ENCODE results near the gene CORO2A. TPM values are rescaled to one million over a fixed set of nuclear protein-coding genes. Genes with fewer than 3 reads are reported as not detected.

Gene CORO2A
- total and polyA plus RNA-seq, 10 of the 15 experiments (the other 5 are each of a cell fraction or from before 2014, with no cell fraction given), result 1.0 to 5.3 (median 3.5) TPM

DNA sequence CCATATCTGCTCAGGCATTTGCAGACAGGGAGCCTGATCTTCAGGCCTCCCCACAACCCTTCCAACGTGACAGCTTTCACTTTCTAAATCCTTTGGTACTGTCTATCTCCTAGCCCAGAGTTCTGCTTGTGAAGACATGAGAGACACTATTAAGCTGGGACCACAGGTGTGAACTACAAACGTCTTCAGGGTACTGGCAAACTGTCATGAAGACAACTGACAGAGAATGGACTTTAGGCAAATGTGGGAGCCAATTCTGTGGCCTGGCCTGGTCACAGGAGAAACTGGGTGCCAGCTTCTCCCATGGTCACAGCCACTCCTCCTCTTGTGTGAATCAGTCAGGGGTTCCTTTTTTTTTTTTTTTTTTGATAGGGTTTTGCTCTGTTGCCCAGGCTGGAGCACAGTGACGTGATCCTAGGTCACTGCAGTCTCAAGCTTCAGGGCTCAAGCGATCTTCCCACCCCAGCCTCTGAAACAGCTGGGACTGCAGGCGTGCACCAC is 83.9 kb downstream of the CORO2A start:
- 8% methylated on average over 5 of the region's 5 CpGs for WGBS (ENCODE audit: insufficient coverage, insufficient replicate concordance, low lambda C conversion rate, missing lambda C conversion rate)
- H3K27me3 ChIP-seq (replicated peaks in 1 of 2; ENCODE audit: control insufficient read depth in 2 of 2, insufficient read depth in 2 of 2, low read length in 1 of 2), result no peaks in the 10 kb centered on the region
- in situ Hi-C loops (cut with MboI), result no loop called here
- H2AFZ ChIP-seq (ENCODE audit: control insufficient read depth, low read depth, low read length), result peak overlapping the region; percentile 63; the same call in 1 of the 2 replicates
- no TSS peak for BruUV-seq (replicated peaks)
- H3K36me3 ChIP-seq (ENCODE audit: control insufficient read depth in 2 of 2, insufficient read depth in 2 of 2, low read length in 1 of 2), result peaks cover 2 to 9% of the 10 kb centered on the region in 2 experiments; a peak in 2 of 4 replicates
- intact Hi-C loops (cut with micrococcal nuclease; ENCODE audit: unreplicated experiment), result no loop called here
- CTCF ChIA-PET, result interaction anchor here (2.6 to 4.4 kb wide), 4 partner anchors 10 to 148 kb away, joined by 12 to 30 read pairs (median 20); partner anchors contain the start of genes TBC1D2 and TRIM14
- SMC1A ChIA-PET (ENCODE audit: uncharacterized antibody, unreplicated experiment), result interaction anchor here (0.6 to 6.6 kb wide), 10 partner anchors 9 to 122 kb away, joined by 3 to 72 read pairs (median 4); partner anchors contain the start of gene TRIM14
- RAD21 ChIA-PET (ENCODE audit: unreplicated experiment), result interaction anchor here (0.7 to 3.0 kb wide), 9 partner anchors 8 to 187 kb away, joined by 3 to 25 read pairs (median 3); partner anchors contain the start of genes NANS and TRIM14
- ATAC-seq (peak; percentile 81), FAIRE-seq (peak; percentile 71), DNase-seq (ENCODE audit: low read depth, low spot score) (peak; percentile 80)
- peak overlapping the region; percentile 61 for H3K9ac ChIP-seq (ENCODE audit: control insufficient read depth, insufficient read depth, low read length)
- peak overlapping the region; percentile 66 for H3K4me2 ChIP-seq (ENCODE audit: control insufficient read depth, insufficient read depth)
- peak overlapping the region; percentile 91 for H3K27ac ChIP-seq (ENCODE audit: control insufficient read depth, insufficient read depth)
- H3K9me3 ChIP-seq (replicated peaks; ENCODE audit: control insufficient read depth, insufficient read depth, low read length), result no peaks in the 10 kb centered on the region; the same call in 2 of the 3 replicates
- no peaks in the 10 kb centered on the region for H4K20me1 ChIP-seq (ENCODE audit: control insufficient read depth, insufficient read depth)
- peaks cover 35% of the 10 kb centered on the region for H3K79me2 ChIP-seq (ENCODE audit: control insufficient read depth, insufficient read depth, low read length)
- POLR2A ChIA-PET, result interaction anchor here (0.6 to 3.5 kb wide), 11 partner anchors 10 to 464 kb away, joined by 3 to 19 read pairs (median 4); partner anchors contain the start of gene TRIM14
- H3K4me3 ChIP-seq, result peak overlapping the region; percentile 19; the same call in 1 of the 2 replicates
- peaks cover 62% of the 10 kb centered on the region for H3K4me1 ChIP-seq (ENCODE audit: control insufficient read depth, insufficient read depth, low read length)
- TF ChIP-seq, protein P1, sequence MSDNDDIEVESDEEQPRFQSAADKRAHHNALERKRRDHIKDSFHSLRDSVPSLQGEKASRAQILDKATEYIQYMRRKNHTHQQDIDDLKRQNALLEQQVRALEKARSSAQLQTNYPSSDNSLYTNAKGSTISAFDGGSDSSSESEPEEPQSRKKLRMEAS (IDR thresholded peaks at IDR 0.05; ENCODE audit: low read depth, low read length), result no peak
- no peak for TF ChIP-seq SREBF2 (IDR thresholded peaks at IDR 0.05; ENCODE audit: low read length)
- peak; percentile 56; the same call in 1 of the 2 replicates for TF ChIP-seq MTA2 (IDR thresholded peaks at IDR 0.05; ENCODE audit: low read depth)
- peak; percentile 79 for TF ChIP-seq ZNF384 (IDR thresholded peaks at IDR 0.05; ENCODE audit: borderline replicate concordance, low read depth, low read length)
- no peak for TF ChIP-seq RAD21 (IDR thresholded peaks at IDR 0.05; ENCODE audit: insufficient read depth, low read depth, low read length)
- no peak for TF ChIP-seq SRF (IDR thresholded peaks at IDR 0.05; ENCODE audit: low read depth in 2 of 2, low read length in 2 of 2)
- TF ChIP-seq ZZZ3 (IDR thresholded peaks at IDR 0.05; ENCODE audit: control insufficient read depth, insufficient read length, low read depth), result no peak
- TF ChIP-seq SIX5 (IDR thresholded peaks at IDR 0.05; ENCODE audit: low read depth, low read length, severe bottlenecking), result no peak
- TF ChIP-seq ASH2L (IDR thresholded peaks at IDR 0.05; ENCODE audit: borderline replicate concordance, low read depth), result no peak
- TF ChIP-seq, protein P2, sequence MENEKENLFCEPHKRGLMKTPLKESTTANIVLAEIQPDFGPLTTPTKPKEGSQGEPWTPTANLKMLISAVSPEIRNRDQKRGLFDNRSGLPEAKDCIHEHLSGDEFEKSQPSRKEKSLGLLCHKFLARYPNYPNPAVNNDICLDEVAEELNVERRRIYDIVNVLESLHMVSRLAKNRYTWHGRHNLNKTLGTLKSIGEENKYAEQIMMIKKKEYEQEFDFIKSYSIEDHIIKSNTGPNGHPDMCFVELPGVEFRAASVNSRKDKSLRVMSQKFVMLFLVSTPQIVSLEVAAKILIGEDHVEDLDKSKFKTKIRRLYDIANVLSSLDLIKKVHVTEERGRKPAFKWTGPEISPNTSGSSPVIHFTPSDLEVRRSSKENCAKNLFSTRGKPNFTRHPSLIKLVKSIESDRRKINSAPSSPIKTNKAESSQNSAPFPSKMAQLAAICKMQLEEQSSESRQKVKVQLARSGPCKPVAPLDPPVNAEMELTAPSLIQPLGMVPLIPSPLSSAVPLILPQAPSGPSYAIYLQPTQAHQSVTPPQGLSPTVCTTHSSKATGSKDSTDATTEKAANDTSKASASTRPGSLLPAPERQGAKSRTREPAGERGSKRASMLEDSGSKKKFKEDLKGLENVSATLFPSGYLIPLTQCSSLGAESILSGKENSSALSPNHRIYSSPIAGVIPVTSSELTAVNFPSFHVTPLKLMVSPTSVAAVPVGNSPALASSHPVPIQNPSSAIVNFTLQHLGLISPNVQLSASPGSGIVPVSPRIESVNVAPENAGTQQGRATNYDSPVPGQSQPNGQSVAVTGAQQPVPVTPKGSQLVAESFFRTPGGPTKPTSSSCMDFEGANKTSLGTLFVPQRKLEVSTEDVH (IDR thresholded peaks at IDR 0.05; ENCODE audit: low read depth, partially characterized antibody), result no peak
- TF ChIP-seq, protein P3, sequence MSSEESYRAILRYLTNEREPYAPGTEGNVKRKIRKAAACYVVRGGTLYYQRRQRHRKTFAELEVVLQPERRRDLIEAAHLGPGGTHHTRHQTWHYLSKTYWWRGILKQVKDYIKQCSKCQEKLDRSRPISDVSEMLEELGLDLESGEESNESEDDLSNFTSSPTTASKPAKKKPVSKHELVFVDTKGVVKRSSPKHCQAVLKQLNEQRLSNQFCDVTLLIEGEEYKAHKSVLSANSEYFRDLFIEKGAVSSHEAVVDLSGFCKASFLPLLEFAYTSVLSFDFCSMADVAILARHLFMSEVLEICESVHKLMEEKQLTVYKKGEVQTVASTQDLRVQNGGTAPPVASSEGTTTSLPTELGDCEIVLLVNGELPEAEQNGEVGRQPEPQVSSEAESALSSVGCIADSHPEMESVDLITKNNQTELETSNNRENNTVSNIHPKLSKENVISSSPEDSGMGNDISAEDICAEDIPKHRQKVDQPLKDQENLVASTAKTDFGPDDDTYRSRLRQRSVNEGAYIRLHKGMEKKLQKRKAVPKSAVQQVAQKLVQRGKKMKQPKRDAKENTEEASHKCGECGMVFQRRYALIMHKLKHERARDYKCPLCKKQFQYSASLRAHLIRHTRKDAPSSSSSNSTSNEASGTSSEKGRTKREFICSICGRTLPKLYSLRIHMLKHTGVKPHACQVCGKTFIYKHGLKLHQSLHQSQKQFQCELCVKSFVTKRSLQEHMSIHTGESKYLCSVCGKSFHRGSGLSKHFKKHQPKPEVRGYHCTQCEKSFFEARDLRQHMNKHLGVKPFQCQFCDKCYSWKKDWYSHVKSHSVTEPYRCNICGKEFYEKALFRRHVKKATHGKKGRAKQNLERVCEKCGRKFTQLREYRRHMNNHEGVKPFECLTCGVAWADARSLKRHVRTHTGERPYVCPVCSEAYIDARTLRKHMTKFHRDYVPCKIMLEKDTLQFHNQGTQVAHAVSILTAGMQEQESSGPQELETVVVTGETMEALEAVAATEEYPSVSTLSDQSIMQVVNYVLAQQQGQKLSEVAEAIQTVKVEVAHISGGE (CRISPR knock-in tag; IDR thresholded peaks at IDR 0.05), result no peak
- TF ChIP-seq FOXK2 (IDR thresholded peaks at IDR 0.05), result no peak
- TF ChIP-seq STAT3 (IDR thresholded peaks at IDR 0.05; ENCODE audit: low read depth, low read length), result no peak
- peak in 1 of 2 experiments; percentile 23; a peak in 1 of 4 replicates for TF ChIP-seq EP300 (IDR thresholded peaks at IDR 0.05; ENCODE audit: borderline replicate concordance in 1 of 2, control insufficient read depth in 1 of 2, low read depth in 2 of 2, low read length in 2 of 2)
